K562 (cell line): ENCODE measurements around the gene PLPPR2. TPM values are rescaled to one million over a fixed set of nuclear protein-coding genes. Genes with fewer than 3 reads are reported as not detected.
A peak's percentile ranks its signal among the peaks of the same experiment; 100 is the strongest.

Experiments used
- EZH2 ChIP-seq: IDR thresholded peaks from 2 replicates; pipeline ENCODE4 v1.6.1; 2012; ENCODE audit warnings: low read depth, mild to moderate bottlenecking, inconsistent platforms, low read length, borderline replicate concordance
- MAZ ChIP-seq, 2 experiments: fragments of 450-650 bp in 1 of 2; sonication (generic) in 1 of 2; formaldehyde crosslinking; IDR thresholded peaks in 1 of 2; conservative IDR thresholded peaks in 1 of 2; 2 replicates each; pipeline versions ENCODE4 v1.4.0 to v1.5.0; 2020; ENCODE audit warnings: mild to moderate bottlenecking in 1 of 2, missing genetic modification reagents in 1 of 2
- NCOA1 ChIP-seq: fragments of 450-650 bp; IDR thresholded peaks from 2 replicates; pipeline ENCODE4 v1.6.1; 2016; ENCODE audit warnings: low read depth
- SAP30 ChIP-seq: fragments of 200-600 bp; sonication (generic); IDR thresholded peaks from 2 replicates; pipeline ENCODE4 v1.6.1; 2012; ENCODE audit warnings: borderline replicate concordance, low read depth, mild to moderate bottlenecking, moderate library complexity, low read length, control low read depth, inconsistent platforms; ENCODE audit not compliant: insufficient read depth, poor library complexity, severe bottlenecking
- ZNF449 ChIP-seq: fragments of 250-450 bp; sonication (Bioruptor Pico); IDR thresholded peaks from 2 replicates; pipeline ENCODE4 v1.8.0; 2022; ENCODE audit warnings: moderate library complexity, mild to moderate bottlenecking, inconsistent platforms
- ZNF717 ChIP-seq: fragments of 250-450 bp; sonication (Bioruptor Pico); IDR thresholded peaks from 2 replicates; pipeline ENCODE4 v1.5.0; 2021
- polyA plus RNA-seq, 8 experiments: library from polyadenylated mRNA; depleted of rRNA in 4 of 8; stranded (reverse) in 5 of 8; unstranded in 3 of 8; fragments of >200 nt; fragmentation: Nextera tagmentation in 2 of 8; fragmentation: Illumina TruSeq in 1 of 8; extraction: Ambion mirVana in 2 of 8; extraction: Trizol in 1 of 8; gene quantifications; 2 replicates each; pipeline versions ENCODE4 v1.2.1 to v1.2.3, GENCODE V29; 2011 to 2014; ENCODE audit warnings: inconsistent platforms in 1 of 8, missing spikeins in 1 of 8
- total RNA-seq, 7 experiments: library from RNA; depleted of rRNA in 6 of 7; stranded (reverse); fragments of >200 nt in 6 of 7; fragmentation: Illumina TruSeq in 2 of 7; extraction: Trizol in 2 of 7; gene quantifications; 2 replicates each; pipeline versions ENCODE4 v1.2.1 to v1.2.3, GENCODE V29; 2011 to 2021; ENCODE audit warnings: low replicate concordance in 1 of 7
- TF ChIP-seq, protein P1 (sequence below), 2 experiments: fragments of 450-650 bp; IDR thresholded peaks; 2 replicates each; pipeline ENCODE4 v1.6.1; 2018; ENCODE audit warnings: mild to moderate bottlenecking in 2 of 2, low read depth in 1 of 2; ENCODE audit not compliant: partially characterized antibody in 2 of 2
- TF ChIP-seq, protein P2 (sequence below): fragments of 200-600 bp; sonication (generic); IDR thresholded peaks from one replicate; pipeline ENCODE4 v1.6.1; 2012; ENCODE audit warnings: mild to moderate bottlenecking, low read depth, low read length, inconsistent platforms

PLPPR2 gene
- total and polyA plus RNA-seq, 9 of the 15 experiments (the other 6 are each of a cell fraction or from before 2014, with no cell fraction given), result 0.49 to 15.9 (median 3.4) TPM

DNA sequence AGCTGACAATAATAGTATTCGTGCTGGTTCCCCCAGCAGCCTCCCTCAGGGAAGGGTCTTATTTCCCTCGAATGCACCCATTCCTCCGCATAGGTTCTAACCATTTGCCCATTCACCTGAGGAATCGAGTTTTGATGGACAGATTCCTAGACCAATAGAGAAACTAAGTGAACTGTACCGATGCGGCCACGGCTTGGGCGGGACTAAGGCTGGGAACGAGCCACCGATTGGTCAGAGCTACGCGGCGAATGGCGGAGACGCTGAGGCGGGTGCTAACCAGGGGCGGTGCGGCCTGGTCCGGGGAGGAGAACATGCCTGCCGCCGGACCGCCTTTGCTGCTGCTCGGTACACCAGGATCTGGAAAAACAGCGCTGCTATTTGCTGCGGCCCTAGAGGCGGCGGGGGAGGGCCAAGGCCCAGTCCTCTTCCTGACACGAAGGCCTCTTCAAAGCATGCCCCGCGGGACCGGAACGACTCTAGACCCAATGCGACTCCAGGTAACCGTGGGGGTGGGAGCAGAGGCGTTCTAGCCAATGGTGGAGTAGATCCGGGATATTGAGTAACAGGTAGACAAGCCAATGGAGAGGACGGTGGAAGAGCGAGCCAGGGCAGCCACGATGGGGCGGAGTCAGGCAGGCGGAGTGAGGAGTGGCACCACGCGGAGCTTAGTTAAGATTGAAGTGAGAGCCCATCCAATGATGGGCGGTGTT, 19.4 kb downstream of the PLPPR2 start, which contains the start of gene SWSAP1 (continued):
- TF ChIP-seq MAZ (CRISPR knock-in tag; conservative IDR thresholded peaks at IDR 0.05 in 1 of 2, IDR thresholded peaks at IDR 0.05 in 1 of 2) (peak; percentile 68 to 85), EZH2 (no peak), NCOA1 (0 out of 2 replicates have a peak, but pooled peaks have one; percentile 8), SAP30 (peak; percentile 50), ZNF717 (CRISPR knock-in tag) (no peak), ZNF449 (CRISPR knock-in tag) (no peak)
- TF ChIP-seq, protein P1, sequence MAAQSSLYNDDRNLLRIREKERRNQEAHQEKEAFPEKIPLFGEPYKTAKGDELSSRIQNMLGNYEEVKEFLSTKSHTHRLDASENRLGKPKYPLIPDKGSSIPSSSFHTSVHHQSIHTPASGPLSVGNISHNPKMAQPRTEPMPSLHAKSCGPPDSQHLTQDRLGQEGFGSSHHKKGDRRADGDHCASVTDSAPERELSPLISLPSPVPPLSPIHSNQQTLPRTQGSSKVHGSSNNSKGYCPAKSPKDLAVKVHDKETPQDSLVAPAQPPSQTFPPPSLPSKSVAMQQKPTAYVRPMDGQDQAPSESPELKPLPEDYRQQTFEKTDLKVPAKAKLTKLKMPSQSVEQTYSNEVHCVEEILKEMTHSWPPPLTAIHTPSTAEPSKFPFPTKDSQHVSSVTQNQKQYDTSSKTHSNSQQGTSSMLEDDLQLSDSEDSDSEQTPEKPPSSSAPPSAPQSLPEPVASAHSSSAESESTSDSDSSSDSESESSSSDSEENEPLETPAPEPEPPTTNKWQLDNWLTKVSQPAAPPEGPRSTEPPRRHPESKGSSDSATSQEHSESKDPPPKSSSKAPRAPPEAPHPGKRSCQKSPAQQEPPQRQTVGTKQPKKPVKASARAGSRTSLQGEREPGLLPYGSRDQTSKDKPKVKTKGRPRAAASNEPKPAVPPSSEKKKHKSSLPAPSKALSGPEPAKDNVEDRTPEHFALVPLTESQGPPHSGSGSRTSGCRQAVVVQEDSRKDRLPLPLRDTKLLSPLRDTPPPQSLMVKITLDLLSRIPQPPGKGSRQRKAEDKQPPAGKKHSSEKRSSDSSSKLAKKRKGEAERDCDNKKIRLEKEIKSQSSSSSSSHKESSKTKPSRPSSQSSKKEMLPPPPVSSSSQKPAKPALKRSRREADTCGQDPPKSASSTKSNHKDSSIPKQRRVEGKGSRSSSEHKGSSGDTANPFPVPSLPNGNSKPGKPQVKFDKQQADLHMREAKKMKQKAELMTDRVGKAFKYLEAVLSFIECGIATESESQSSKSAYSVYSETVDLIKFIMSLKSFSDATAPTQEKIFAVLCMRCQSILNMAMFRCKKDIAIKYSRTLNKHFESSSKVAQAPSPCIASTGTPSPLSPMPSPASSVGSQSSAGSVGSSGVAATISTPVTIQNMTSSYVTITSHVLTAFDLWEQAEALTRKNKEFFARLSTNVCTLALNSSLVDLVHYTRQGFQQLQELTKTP (IDR thresholded peaks at IDR 0.05; ENCODE audit: low read depth in 1 of 2, partially characterized antibody in 2 of 2), result peak in 1 of 2 experiments; percentile 37
- TF ChIP-seq, protein P2, sequence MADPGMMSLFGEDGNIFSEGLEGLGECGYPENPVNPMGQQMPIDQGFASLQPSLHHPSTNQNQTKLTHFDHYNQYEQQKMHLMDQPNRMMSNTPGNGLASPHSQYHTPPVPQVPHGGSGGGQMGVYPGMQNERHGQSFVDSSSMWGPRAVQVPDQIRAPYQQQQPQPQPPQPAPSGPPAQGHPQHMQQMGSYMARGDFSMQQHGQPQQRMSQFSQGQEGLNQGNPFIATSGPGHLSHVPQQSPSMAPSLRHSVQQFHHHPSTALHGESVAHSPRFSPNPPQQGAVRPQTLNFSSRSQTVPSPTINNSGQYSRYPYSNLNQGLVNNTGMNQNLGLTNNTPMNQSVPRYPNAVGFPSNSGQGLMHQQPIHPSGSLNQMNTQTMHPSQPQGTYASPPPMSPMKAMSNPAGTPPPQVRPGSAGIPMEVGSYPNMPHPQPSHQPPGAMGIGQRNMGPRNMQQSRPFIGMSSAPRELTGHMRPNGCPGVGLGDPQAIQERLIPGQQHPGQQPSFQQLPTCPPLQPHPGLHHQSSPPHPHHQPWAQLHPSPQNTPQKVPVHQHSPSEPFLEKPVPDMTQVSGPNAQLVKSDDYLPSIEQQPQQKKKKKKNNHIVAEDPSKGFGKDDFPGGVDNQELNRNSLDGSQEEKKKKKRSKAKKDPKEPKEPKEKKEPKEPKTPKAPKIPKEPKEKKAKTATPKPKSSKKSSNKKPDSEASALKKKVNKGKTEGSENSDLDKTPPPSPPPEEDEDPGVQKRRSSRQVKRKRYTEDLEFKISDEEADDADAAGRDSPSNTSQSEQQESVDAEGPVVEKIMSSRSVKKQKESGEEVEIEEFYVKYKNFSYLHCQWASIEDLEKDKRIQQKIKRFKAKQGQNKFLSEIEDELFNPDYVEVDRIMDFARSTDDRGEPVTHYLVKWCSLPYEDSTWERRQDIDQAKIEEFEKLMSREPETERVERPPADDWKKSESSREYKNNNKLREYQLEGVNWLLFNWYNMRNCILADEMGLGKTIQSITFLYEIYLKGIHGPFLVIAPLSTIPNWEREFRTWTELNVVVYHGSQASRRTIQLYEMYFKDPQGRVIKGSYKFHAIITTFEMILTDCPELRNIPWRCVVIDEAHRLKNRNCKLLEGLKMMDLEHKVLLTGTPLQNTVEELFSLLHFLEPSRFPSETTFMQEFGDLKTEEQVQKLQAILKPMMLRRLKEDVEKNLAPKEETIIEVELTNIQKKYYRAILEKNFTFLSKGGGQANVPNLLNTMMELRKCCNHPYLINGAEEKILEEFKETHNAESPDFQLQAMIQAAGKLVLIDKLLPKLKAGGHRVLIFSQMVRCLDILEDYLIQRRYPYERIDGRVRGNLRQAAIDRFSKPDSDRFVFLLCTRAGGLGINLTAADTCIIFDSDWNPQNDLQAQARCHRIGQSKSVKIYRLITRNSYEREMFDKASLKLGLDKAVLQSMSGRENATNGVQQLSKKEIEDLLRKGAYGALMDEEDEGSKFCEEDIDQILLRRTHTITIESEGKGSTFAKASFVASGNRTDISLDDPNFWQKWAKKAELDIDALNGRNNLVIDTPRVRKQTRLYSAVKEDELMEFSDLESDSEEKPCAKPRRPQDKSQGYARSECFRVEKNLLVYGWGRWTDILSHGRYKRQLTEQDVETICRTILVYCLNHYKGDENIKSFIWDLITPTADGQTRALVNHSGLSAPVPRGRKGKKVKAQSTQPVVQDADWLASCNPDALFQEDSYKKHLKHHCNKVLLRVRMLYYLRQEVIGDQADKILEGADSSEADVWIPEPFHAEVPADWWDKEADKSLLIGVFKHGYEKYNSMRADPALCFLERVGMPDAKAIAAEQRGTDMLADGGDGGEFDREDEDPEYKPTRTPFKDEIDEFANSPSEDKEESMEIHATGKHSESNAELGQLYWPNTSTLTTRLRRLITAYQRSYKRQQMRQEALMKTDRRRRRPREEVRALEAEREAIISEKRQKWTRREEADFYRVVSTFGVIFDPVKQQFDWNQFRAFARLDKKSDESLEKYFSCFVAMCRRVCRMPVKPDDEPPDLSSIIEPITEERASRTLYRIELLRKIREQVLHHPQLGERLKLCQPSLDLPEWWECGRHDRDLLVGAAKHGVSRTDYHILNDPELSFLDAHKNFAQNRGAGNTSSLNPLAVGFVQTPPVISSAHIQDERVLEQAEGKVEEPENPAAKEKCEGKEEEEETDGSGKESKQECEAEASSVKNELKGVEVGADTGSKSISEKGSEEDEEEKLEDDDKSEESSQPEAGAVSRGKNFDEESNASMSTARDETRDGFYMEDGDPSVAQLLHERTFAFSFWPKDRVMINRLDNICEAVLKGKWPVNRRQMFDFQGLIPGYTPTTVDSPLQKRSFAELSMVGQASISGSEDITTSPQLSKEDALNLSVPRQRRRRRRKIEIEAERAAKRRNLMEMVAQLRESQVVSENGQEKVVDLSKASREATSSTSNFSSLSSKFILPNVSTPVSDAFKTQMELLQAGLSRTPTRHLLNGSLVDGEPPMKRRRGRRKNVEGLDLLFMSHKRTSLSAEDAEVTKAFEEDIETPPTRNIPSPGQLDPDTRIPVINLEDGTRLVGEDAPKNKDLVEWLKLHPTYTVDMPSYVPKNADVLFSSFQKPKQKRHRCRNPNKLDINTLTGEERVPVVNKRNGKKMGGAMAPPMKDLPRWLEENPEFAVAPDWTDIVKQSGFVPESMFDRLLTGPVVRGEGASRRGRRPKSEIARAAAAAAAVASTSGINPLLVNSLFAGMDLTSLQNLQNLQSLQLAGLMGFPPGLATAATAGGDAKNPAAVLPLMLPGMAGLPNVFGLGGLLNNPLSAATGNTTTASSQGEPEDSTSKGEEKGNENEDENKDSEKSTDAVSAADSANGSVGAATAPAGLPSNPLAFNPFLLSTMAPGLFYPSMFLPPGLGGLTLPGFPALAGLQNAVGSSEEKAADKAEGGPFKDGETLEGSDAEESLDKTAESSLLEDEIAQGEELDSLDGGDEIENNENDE, result no peak
